ENCODE data around the gene ZNF367. TPM values are rescaled to one million over a fixed set of nuclear protein-coding genes. Genes with fewer than 3 reads are reported as not detected.

The ZNF367 gene
- total and polyA plus RNA-seq, 8 donors = 0.58 to 9.8 (median 1.8) TPM; not detected in 1

DNA sequence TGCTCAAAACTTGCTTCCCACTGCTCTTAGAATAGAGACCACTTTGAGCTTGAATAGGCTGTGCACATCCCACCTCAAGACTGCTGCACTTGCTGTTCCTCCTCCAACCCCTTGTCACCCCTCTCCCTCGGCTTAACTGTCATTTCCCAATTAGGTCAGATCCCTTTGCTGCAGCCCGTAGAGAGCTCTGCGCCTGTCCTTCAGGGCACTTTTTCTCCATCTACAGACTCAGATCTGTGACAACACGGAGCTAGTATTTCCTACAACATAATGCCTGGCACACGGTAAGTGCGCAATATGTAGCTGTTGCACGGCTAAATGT lies 31.3 kb upstream of the ZNF367 start:
- 0 to 3% (median 1%) methylated on average over 5 to 7 of the region's 7 CpGs for WGBS, 5 donors

DNA sequence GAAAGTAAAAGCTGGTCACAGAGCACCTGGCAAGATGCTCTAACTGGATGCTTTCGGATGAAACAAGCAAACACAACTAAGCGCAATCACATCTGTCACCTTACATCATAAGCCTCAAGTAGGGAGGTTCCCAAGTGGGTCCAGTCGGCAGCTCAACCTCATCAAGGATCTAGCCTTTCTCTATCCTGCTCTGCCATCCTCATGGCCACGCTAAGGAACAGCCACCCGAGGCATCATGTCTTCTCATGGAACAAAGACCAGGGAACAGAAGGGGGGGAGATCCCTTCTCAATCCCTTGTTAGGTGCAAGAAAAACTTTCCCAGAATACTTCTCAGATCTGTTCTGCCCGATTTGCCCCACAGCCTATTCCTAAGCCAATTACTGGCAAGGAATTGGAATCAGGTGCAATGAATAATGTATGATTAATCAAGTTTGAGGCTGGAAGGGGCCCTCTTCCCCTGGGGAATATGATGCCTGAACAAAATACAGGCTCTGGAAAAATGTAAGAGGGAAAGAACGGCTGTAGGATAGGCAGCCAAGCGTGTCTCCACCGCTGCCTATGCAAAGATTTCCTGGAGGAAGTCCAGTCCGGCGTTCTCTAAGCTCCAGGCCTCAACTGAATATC lies 30.5 kb upstream of the ZNF367 start:
- TF ChIP-seq, protein P1, sequence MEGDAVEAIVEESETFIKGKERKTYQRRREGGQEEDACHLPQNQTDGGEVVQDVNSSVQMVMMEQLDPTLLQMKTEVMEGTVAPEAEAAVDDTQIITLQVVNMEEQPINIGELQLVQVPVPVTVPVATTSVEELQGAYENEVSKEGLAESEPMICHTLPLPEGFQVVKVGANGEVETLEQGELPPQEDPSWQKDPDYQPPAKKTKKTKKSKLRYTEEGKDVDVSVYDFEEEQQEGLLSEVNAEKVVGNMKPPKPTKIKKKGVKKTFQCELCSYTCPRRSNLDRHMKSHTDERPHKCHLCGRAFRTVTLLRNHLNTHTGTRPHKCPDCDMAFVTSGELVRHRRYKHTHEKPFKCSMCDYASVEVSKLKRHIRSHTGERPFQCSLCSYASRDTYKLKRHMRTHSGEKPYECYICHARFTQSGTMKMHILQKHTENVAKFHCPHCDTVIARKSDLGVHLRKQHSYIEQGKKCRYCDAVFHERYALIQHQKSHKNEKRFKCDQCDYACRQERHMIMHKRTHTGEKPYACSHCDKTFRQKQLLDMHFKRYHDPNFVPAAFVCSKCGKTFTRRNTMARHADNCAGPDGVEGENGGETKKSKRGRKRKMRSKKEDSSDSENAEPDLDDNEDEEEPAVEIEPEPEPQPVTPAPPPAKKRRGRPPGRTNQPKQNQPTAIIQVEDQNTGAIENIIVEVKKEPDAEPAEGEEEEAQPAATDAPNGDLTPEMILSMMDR (IDR thresholded peaks at IDR 0.05) = no peak
- TF ChIP-seq EP300 (IDR thresholded peaks at IDR 0.05) = no peak
- no peak for TF ChIP-seq POLR2A (IDR thresholded peaks at IDR 0.05)
- no peak for TF ChIP-seq POLR2AphosphoS5 (IDR thresholded peaks at IDR 0.05)
- no peak overlapping the region for H3K27ac ChIP-seq

More for the DNA sequence above, 31.3 kb upstream of the ZNF367 start:
- H3K4me1 ChIP-seq = peaks cover 5 to 35% (median 21%) of the 10 kb centered on the region in 4 donors
- H3K27ac ChIP-seq = peak overlapping the region; percentile 49 to 93 (median 70)
- intact Hi-C loops (cut with DNase I; ENCODE audit: low total_unique reads) = no loop called here
- H3K9me3 ChIP-seq = no peaks in the 10 kb centered on the region
- H3K4me3 ChIP-seq = peak overlapping the region; percentile 71 to 85 (median 74)
- H3K36me3 ChIP-seq = no peaks in the 10 kb centered on the region
- no peak for TF ChIP-seq EP300 (IDR thresholded peaks at IDR 0.05)
- TF ChIP-seq POLR2A (IDR thresholded peaks at IDR 0.05) = no peak
- TF ChIP-seq, protein P1 (IDR thresholded peaks at IDR 0.05) = no peak
- no peak for TF ChIP-seq POLR2AphosphoS5 (IDR thresholded peaks at IDR 0.05)
- DNase-seq = no peak
- peaks cover 0 to 5% (median 0%) of the 10 kb centered on the region in 3 donors for H3K27me3 ChIP-seq

DNA sequence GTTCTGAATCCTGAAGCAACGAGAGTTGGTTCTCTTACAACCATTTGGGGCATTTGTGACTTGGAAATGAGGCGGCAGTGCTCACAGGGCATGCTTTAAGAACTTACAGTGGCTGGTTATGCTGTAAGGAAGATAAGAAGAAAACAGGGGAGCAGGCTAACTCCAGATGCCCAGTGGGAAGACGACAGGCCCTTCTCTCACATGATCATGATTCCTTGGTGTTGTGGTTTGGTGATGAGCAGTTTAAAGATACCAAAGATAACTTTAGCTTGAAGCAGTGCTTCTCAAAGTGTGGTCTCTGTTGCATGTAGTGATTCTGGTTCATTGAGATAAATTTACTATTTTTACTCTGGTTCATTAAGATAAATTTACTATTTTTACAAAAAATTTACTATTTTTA lies 29.2 kb upstream of the ZNF367 start:
- 69 to 85% (median 81%) methylated on average over 3 of the region's 3 CpGs for WGBS, 5 donors
- Histone ChIP-seq H3K4me3 (no peak overlapping the region), H3K27ac (no peak overlapping the region), H3K9me3 (no peaks in the 10 kb centered on the region), H3K27me3 (peaks cover 0 to 5% (median 0%) of the 10 kb centered on the region in 3 donors), H3K36me3 (no peaks in the 10 kb centered on the region), H3K4me1 (peaks cover 5 to 25% (median 20%) of the 10 kb centered on the region in 4 donors)
- intact Hi-C loops (cut with DNase I; ENCODE audit: low total_unique reads) = no loop called here
- no peak for DNase-seq
- TF ChIP-seq, protein P1 (IDR thresholded peaks at IDR 0.05) = no peak
- no peak for TF ChIP-seq EP300 (IDR thresholded peaks at IDR 0.05)
- TF ChIP-seq POLR2AphosphoS5 (IDR thresholded peaks at IDR 0.05) = no peak
- TF ChIP-seq POLR2A (IDR thresholded peaks at IDR 0.05) = no peak

More for the DNA sequence above, 30.5 kb upstream of the ZNF367 start:
- H3K4me1 ChIP-seq = peaks cover 5 to 33% (median 21%) of the 10 kb centered on the region in 4 donors
- H3K27me3 ChIP-seq = peaks cover 0 to 5% (median 0%) of the 10 kb centered on the region in 3 donors
- H3K36me3 ChIP-seq = no peaks in the 10 kb centered on the region
- WGBS, 5 donors = 85 to 93% (median 90%) methylated on average over 11 of the region's 11 CpGs
- no peak for DNase-seq
- no peak overlapping the region for H3K4me3 ChIP-seq
- intact Hi-C loops (cut with DNase I; ENCODE audit: low total_unique reads) = no loop called here
- H3K9me3 ChIP-seq = no peaks in the 10 kb centered on the region

DNA sequence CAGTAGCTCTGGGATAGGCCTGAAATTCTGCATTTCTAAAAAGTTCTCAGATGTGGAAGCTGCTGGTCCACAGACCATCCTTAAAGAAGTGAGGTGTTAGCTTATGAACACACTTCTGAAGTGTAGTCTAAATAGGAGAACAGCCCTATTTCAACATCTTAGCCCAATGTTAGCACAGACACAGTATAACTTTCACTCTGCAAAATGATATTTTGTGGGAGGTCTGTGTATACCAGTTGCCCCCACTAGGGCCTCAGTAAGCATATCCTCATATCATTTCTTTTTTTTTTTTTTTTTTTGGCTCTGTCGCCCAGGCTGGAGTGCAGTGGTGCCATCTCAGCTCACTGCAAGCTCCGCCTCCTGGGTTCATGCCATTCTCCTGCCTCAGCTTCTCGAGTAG lies 24.3 kb upstream of the ZNF367 start:
- H3K27ac ChIP-seq = no peak overlapping the region
- H3K9me3 ChIP-seq = no peaks in the 10 kb centered on the region
- H3K36me3 ChIP-seq = no peaks in the 10 kb centered on the region
- H3K4me1 ChIP-seq = no peaks in the 10 kb centered on the region
- H3K27me3 ChIP-seq = no peaks in the 10 kb centered on the region
- intact Hi-C loops (cut with DNase I; ENCODE audit: low total_unique reads) = no loop called here
- no peak overlapping the region for H3K4me3 ChIP-seq
- 76 to 93% (median 82%) methylated on average over 3 of the region's 3 CpGs for WGBS, 5 donors
- no peak for DNase-seq
- no peak for TF ChIP-seq EP300 (IDR thresholded peaks at IDR 0.05)

DNA sequence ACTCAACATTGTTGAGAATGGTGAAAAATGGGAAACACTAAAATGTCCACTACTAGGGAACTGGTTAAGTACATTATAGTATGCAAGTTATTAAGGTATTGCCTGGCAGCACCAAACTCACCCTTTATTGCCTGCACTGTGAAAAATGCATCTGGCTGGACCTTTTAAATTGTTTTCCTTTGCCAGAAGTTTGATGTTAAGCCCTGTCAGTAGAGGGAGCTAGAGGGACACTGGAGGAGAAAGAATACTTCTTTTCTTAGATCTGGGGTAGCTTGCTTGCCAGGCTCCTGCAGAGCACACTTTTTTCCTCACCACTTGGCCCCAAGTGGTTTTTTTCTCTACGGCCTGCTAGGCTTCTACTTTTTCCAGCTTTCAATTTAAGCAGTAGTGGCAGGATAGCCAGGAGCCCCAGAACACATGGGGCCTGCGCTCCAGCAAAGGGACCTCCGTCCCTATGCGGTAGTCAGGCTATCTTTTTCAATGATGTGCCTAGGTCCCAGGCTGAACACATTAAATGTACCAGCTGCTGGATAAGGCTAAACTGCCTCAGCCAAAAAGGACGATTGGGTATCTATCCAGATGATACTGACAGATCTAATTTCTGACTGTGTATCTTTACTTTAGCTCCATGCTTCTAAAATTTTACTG lies 23.8 kb upstream of the ZNF367 start:
- Histone ChIP-seq H3K36me3 (no peaks in the 10 kb centered on the region), H3K4me1 (no peaks in the 10 kb centered on the region), H3K27me3 (no peaks in the 10 kb centered on the region), H3K9me3 (no peaks in the 10 kb centered on the region), H3K4me3 (no peak overlapping the region), H3K27ac (no peak overlapping the region)
- TF ChIP-seq, protein P1 (IDR thresholded peaks at IDR 0.05) = peak in 5 of 7 experiments; percentile 27 to 46 (median 37)
- TF ChIP-seq EP300 (IDR thresholded peaks at IDR 0.05) = no peak
- WGBS, 5 donors = 84 to 90% (median 88%) methylated on average over 5 of the region's 5 CpGs
- peak in 1 of 2 donors; percentile 34 for DNase-seq
- intact Hi-C loops (cut with DNase I; ENCODE audit: low total_unique reads) = no loop called here
